Activated CD4-positive, alpha-beta T cell treated with anti-CD3 and anti-CD28 coated beads, Interleukin-2, amount 50 U/mL, for 1 hour (primary cell): Measurements from ENCODE around the gene DNAH11.
"Not testable (repeated sequence)": the region's sequence is repeated elsewhere in the genome, so short reads cannot be mapped to it uniquely, and the experiment has no call there.

ENCODE experiments used
- DNase-seq: peaks from one replicate; pipeline ENCODE4 v3.0.0-alpha.2; 2020

The DNAH11 gene

GRCh38 chr7:21806388-21806787, 263.5 kb downstream of the DNAH11 start:
- no peak for DNase-seq

GRCh38 chr7:21819048-21819447, 276.2 kb downstream of the DNAH11 start:
- DNase-seq, result no peak

- no peak for DNase-seq
These were observed 286.0 kb downstream of the DNAH11 start for GRCh38 chr7:21828841-21829240.

GRCh38 chr7:21829731-21830130, 286.9 kb downstream of the DNAH11 start:
- DNase-seq, result no peak

GRCh38 chr7:21844742-21845141, 301.9 kb downstream of the DNAH11 start:
- no peak for DNase-seq

- no peak for DNase-seq
These were observed 307.9 kb downstream of the DNAH11 start for GRCh38 chr7:21850531-21851285.

- no peak for DNase-seq
These were observed 308.7 kb downstream of the DNAH11 start for GRCh38 chr7:21851559-21851967.

GRCh38 chr7:21865631-21866204, 322.9 kb downstream of the DNAH11 start:
- DNase-seq, result not testable (repeated sequence)

- DNase-seq, result no peak
These were observed 323.9 kb downstream of the DNAH11 start for GRCh38 chr7:21866731-21867130.

- DNase-seq, result no peak
These were observed 324.4 kb downstream of the DNAH11 start for GRCh38 chr7:21867226-21867625.

- no peak for DNase-seq
These were observed 325.2 kb downstream of the DNAH11 start for GRCh38 chr7:21867816-21868575.

- no peak for DNase-seq
These were observed 325.7 kb downstream of the DNAH11 start for GRCh38 chr7:21868576-21868850.

- no peak for DNase-seq
These were observed 327.1 kb downstream of the DNAH11 start for GRCh38 chr7:21869785-21870402.

GRCh38 chr7:21883069-21883468, 340.2 kb downstream of the DNAH11 start:
- DNase-seq, result no peak

GRCh38 chr7:21883501-21883900, 340.7 kb downstream of the DNAH11 start:
- not testable (repeated sequence) for DNase-seq

GRCh38 chr7:21884496-21884895, 341.7 kb downstream of the DNAH11 start:
- DNase-seq, result no peak

GRCh38 chr7:21886396-21886795, 343.6 kb downstream of the DNAH11 start:
- DNase-seq, result no peak

GRCh38 chr7:21887353-21887752, 344.5 kb downstream of the DNAH11 start:
- no peak for DNase-seq

- no peak for DNase-seq
These were observed 344.9 kb downstream of the DNAH11 start for GRCh38 chr7:21887779-21888178.

- DNase-seq, result no peak
These were observed 348.5 kb downstream of the DNAH11 start for GRCh38 chr7:21891291-21891690.

GRCh38 chr7:21893401-21893800, 350.6 kb downstream of the DNAH11 start:
- DNase-seq, result no peak

GRCh38 chr7:21898265-21898930, 355.6 kb downstream of the DNAH11 start:
- no peak for DNase-seq

GRCh38 chr7:21902240-21902639, 359.4 kb downstream of the DNAH11 start:
- no peak for DNase-seq
